ENCODE data around the gene PTCRA. TPM values are rescaled to one million over a fixed set of nuclear protein-coding genes. Genes with fewer than 3 reads are reported as not detected.

Gene PTCRA
- total and polyA plus RNA-seq, 2 of the 4 experiments (the other 2 are of a cell fraction) = not detected

GRCh38 chr6:42904467-42904866 lies 11.4 kb upstream of the PTCRA start:
- H2AFZ ChIP-seq (replicated peaks; ENCODE audit: low read length, poor library complexity) = no peak overlapping the region
- in situ Hi-C loops (cut with MboI; ENCODE audit: low sequenced_read_pairs) = loop anchor here (10.0 kb wide), 1 partner anchor 240 kb away; no protein-coding TSS in a partner anchor
- no peak overlapping the region for H3K23ac ChIP-seq (ENCODE audit: low read depth, low read length)

More at GRCh38 chr6:42904467-42904866, 11.4 kb upstream of the PTCRA start:
- Histone ChIP-seq H2BK20ac (ENCODE audit: low read depth, low read length) (no peak overlapping the region), H3K4ac (ENCODE audit: low read depth, low read length) (no peak overlapping the region), H4K20me1 (ENCODE audit: insufficient read depth, low read length) (no peaks in the 10 kb centered on the region), H2AK9ac (replicated peaks; ENCODE audit: low read depth, low read length, poor library complexity) (peak overlapping the region; percentile 24), H3K9ac (ENCODE audit: low read depth, low read length) (no peak overlapping the region), H2BK120ac (ENCODE audit: low read depth, low read length) (no peak overlapping the region), H2BK15ac (ENCODE audit: low read depth, low read length) (no peak overlapping the region), H3K27me3 (ENCODE audit: control insufficient read depth, insufficient read depth, low read length) (0 out of 2 replicates have a peak, but pooled peaks cover 2% of the 10 kb centered on the region), H4K91ac (ENCODE audit: insufficient read depth, low read depth, low read length) (no peak overlapping the region), H2AK5ac (ENCODE audit: low read depth, low read length) (no peak overlapping the region), H3K4me2 (ENCODE audit: low read depth, low read length) (no peak overlapping the region), H3K56ac (ENCODE audit: extremely low read depth, insufficient read depth, low read length) (no peak overlapping the region), H3K4me3 (ENCODE audit: insufficient read depth, low read depth, low read length) (no peak overlapping the region), H3K9me3 (ENCODE audit: control insufficient read depth, insufficient read depth, low read length) (no peaks in the 10 kb centered on the region), H4K5ac (ENCODE audit: low read depth, low read length) (no peak overlapping the region), H3K18ac (ENCODE audit: low read depth, low read length) (no peak overlapping the region), H2BK5ac (ENCODE audit: low read depth, low read length, poor library complexity, severe bottlenecking) (no peak overlapping the region), H3K27ac (ENCODE audit: insufficient read depth, low read length) (no peak overlapping the region), H3K36me3 (ENCODE audit: control insufficient read depth, insufficient read depth, low read length) (no peaks in the 10 kb centered on the region), H3K14ac (replicated peaks; ENCODE audit: low read depth, low read length) (no peak overlapping the region), H3K9me1 (ENCODE audit: insufficient read depth, low read length) (no peaks in the 10 kb centered on the region), H4K8ac (ENCODE audit: low read depth in 2 of 2, low read length in 2 of 2) (no peak overlapping the region), H3K4me1 (ENCODE audit: control insufficient read depth, insufficient read depth, low read length) (peaks cover 3% of the 10 kb centered on the region; the same call in 1 of the 2 replicates), H3K79me1 (ENCODE audit: low read depth in 1 of 2, low read length in 2 of 2) (no peaks in the 10 kb centered on the region)
- 95% methylated on average over 8 of the region's 10 CpGs; no CpG with 5 or more reads in 1 of the 2 experiments for WGBS, 2 experiments (ENCODE audit: extremely low coverage in 2 of 2, insufficient read length in 1 of 2)
- CTCF ChIA-PET = no interaction called here
- POLR2A ChIA-PET (ENCODE audit: unreplicated experiment) = no interaction called here
- no peak for DNase-seq
- dilution Hi-C loops (cut with HindIII; ENCODE audit: low sequenced_read_pairs, unreplicated experiment) (no loop called here), intact Hi-C loops (cut with micrococcal nuclease) (loop anchor here (5.0 to 10.0 kb wide), 2 partner anchors 73 to 430 kb away; partner anchors contain the start of gene PEX6)
- TF ChIP-seq MAZ (IDR thresholded peaks at IDR 0.05; ENCODE audit: borderline replicate concordance, low read depth, low read length) (no peak), SMC3 (IDR thresholded peaks at IDR 0.05; ENCODE audit: low read depth, low read length) (no peak), MXI1 (IDR thresholded peaks at IDR 0.05; ENCODE audit: borderline replicate concordance, low read depth, low read length) (no peak), ELK1 (IDR thresholded peaks at IDR 0.05; ENCODE audit: borderline replicate concordance, low read depth, low read length) (no peak), CEBPB (IDR thresholded peaks at IDR 0.05; ENCODE audit: low read depth, low read length) (no peak), POLR2A (IDR thresholded peaks at IDR 0.05; ENCODE audit: low read depth, low read length) (no peak), RAD21 (IDR thresholded peaks at IDR 0.05; ENCODE audit: low read length) (no peak), CHD1 (IDR thresholded peaks at IDR 0.05; ENCODE audit: low read depth, low read length) (no peak), BHLHE40 (IDR thresholded peaks at IDR 0.05; ENCODE audit: low read depth, low read length) (no peak), FOS (IDR thresholded peaks at IDR 0.05; ENCODE audit: low read depth, low read length) (no peak), NFE2L2 (IDR thresholded peaks at IDR 0.05; ENCODE audit: low read depth, low read length) (no peak), RCOR1 (IDR thresholded peaks at IDR 0.05; ENCODE audit: insufficient replicate concordance, low read length) (no peak), RFX5 (IDR thresholded peaks at IDR 0.05; ENCODE audit: low read depth, low read length) (no peak), MAFK (IDR thresholded peaks at IDR 0.05; ENCODE audit: low read depth, low read length) (no peak)
- TF ChIP-seq, protein P1, sequence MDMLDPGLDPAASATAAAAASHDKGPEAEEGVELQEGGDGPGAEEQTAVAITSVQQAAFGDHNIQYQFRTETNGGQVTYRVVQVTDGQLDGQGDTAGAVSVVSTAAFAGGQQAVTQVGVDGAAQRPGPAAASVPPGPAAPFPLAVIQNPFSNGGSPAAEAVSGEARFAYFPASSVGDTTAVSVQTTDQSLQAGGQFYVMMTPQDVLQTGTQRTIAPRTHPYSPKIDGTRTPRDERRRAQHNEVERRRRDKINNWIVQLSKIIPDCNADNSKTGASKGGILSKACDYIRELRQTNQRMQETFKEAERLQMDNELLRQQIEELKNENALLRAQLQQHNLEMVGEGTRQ (IDR thresholded peaks at IDR 0.05; ENCODE audit: low read depth, low read length) = no peak
- TF ChIP-seq, protein P2, sequence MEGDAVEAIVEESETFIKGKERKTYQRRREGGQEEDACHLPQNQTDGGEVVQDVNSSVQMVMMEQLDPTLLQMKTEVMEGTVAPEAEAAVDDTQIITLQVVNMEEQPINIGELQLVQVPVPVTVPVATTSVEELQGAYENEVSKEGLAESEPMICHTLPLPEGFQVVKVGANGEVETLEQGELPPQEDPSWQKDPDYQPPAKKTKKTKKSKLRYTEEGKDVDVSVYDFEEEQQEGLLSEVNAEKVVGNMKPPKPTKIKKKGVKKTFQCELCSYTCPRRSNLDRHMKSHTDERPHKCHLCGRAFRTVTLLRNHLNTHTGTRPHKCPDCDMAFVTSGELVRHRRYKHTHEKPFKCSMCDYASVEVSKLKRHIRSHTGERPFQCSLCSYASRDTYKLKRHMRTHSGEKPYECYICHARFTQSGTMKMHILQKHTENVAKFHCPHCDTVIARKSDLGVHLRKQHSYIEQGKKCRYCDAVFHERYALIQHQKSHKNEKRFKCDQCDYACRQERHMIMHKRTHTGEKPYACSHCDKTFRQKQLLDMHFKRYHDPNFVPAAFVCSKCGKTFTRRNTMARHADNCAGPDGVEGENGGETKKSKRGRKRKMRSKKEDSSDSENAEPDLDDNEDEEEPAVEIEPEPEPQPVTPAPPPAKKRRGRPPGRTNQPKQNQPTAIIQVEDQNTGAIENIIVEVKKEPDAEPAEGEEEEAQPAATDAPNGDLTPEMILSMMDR (conservative IDR thresholded peaks at IDR 0.05; ENCODE audit: low read depth, low read length) = no peak
- no peak for ATAC-seq (ENCODE audit: low read depth)
- no TSS peak for BruUV-seq (replicated peaks)
